Activated CD4-positive, alpha-beta T cell treated with anti-CD3 and anti-CD28 coated beads, Interleukin-2, Interleukin-6, amounts not matched to agents 100 ng/mL and 50 ng/mL, durations not matched to agents 16 hours and 8 hours (primary cell): Measurements from ENCODE around the gene ADAM12.
"Not testable (repeated sequence)": the region's sequence is repeated elsewhere in the genome, so short reads cannot be mapped to it uniquely, and the experiment has no call there.

ENCODE experiments used
- DNase-seq: peaks from one replicate; pipeline ENCODE4 v3.0.0-alpha.2; 2020

ADAM12 gene

GRCh38 chr10:126373147-126373546 lies 15.1 kb downstream of the ADAM12 start:
- no peak for DNase-seq

GRCh38 chr10:126372396-126372795 lies 15.9 kb downstream of the ADAM12 start:
- no peak for DNase-seq

- no peak for DNase-seq
Measured at GRCh38 chr10:126369125-126369710, 19.1 kb downstream of the ADAM12 start.

GRCh38 chr10:126357169-126357568 lies 31.1 kb downstream of the ADAM12 start:
- DNase-seq: no peak

- DNase-seq: no peak
Measured at GRCh38 chr10:126353666-126354065, 34.6 kb downstream of the ADAM12 start.

- no peak for DNase-seq
Measured at GRCh38 chr10:126352453-126352852, 35.8 kb downstream of the ADAM12 start.

- DNase-seq: no peak
Measured at GRCh38 chr10:126351021-126351420, 37.3 kb downstream of the ADAM12 start.

- DNase-seq: no peak
Measured at GRCh38 chr10:126350216-126350992, 37.9 kb downstream of the ADAM12 start.

- DNase-seq: no peak
Measured at GRCh38 chr10:126349676-126350075, 38.6 kb downstream of the ADAM12 start.

GRCh38 chr10:126349101-126349500 lies 39.2 kb downstream of the ADAM12 start:
- DNase-seq: no peak

- not testable (repeated sequence) for DNase-seq
Measured at GRCh38 chr10:126343496-126343895, 44.8 kb downstream of the ADAM12 start.

- no peak for DNase-seq
Measured at GRCh38 chr10:126342680-126343079, 45.6 kb downstream of the ADAM12 start.

GRCh38 chr10:126341491-126341890 lies 46.8 kb downstream of the ADAM12 start:
- DNase-seq: no peak

- DNase-seq: no peak
Measured at GRCh38 chr10:126337251-126337810, 50.9 kb downstream of the ADAM12 start.

- DNase-seq: no peak
Measured at GRCh38 chr10:126336801-126337200, 51.5 kb downstream of the ADAM12 start.

GRCh38 chr10:126334272-126334671 lies 54.0 kb downstream of the ADAM12 start:
- no peak for DNase-seq

GRCh38 chr10:126332576-126332975 lies 55.7 kb downstream of the ADAM12 start:
- no peak for DNase-seq

GRCh38 chr10:126331101-126331500 lies 57.2 kb downstream of the ADAM12 start:
- DNase-seq: no peak

GRCh38 chr10:126324826-126325225 lies 63.5 kb downstream of the ADAM12 start:
- DNase-seq: no peak

- DNase-seq: no peak
Measured at GRCh38 chr10:126321440-126321839, 66.8 kb downstream of the ADAM12 start.

GRCh38 chr10:126317751-126318150 lies 70.5 kb downstream of the ADAM12 start:
- no peak for DNase-seq

- no peak for DNase-seq
Measured at GRCh38 chr10:126315494-126316177, 72.6 kb downstream of the ADAM12 start.

GRCh38 chr10:126314863-126315493 lies 73.3 kb downstream of the ADAM12 start:
- no peak for DNase-seq
